SJCRH30 (cell line): ENCODE measurements around the gene FKBP4. TPM values are rescaled to one million over a fixed set of nuclear protein-coding genes. Genes with fewer than 3 reads are reported as not detected.
"Not testable (repeated sequence)": the region's sequence is repeated elsewhere in the genome, so short reads cannot be mapped to it uniquely, and the experiment has no call there.

Experiments used
- DNase-seq, 2 experiments: peaks; one replicate each; pipeline ENCODE4 v3.0.0-alpha.2; 2015 to 2020
- H3K27ac ChIP-seq: fragments of 250-450 bp; sonication (Bioruptor Pico); 2 replicates; pipeline ENCODE4 v1.5.1; 2020; ENCODE audit warnings: mild to moderate bottlenecking, moderate library complexity
- H3K27me3 ChIP-seq: fragments of 250-450 bp; sonication (Bioruptor Pico); 2 replicates; pipeline ENCODE4 v1.5.1; 2020; ENCODE audit warnings: mild to moderate bottlenecking, moderate library complexity
- H3K36me3 ChIP-seq: fragments of 250-450 bp; sonication (Bioruptor Pico); 2 replicates; pipeline ENCODE4 v1.5.1; 2020; ENCODE audit warnings: mild to moderate bottlenecking, moderate library complexity
- H3K4me1 ChIP-seq: fragments of 250-450 bp; sonication (Bioruptor Pico); 2 replicates; pipeline ENCODE4 v1.5.1; 2020; ENCODE audit warnings: mild to moderate bottlenecking, moderate library complexity
- H3K4me3 ChIP-seq: fragments of 250-450 bp; sonication (Bioruptor Pico); 2 replicates; pipeline ENCODE4 v1.5.1; 2020; ENCODE audit warnings: mild to moderate bottlenecking, moderate library complexity
- H3K9me3 ChIP-seq: fragments of 250-450 bp; sonication (Bioruptor Pico); replicated peaks from 2 replicates; pipeline ENCODE4 v1.5.1; 2020; ENCODE audit warnings: mild to moderate bottlenecking, moderate library complexity
- total RNA-seq: library from RNA; depleted of rRNA; stranded (reverse); fragments of >200 nt; shearing (Covaris generic); gene quantifications from 2 replicates; pipeline ENCODE4 v1.2.3, GENCODE V29; 2014

Gene FKBP4
- total RNA-seq, 1 experiment from 2014 or later: 112 TPM

- Histone ChIP-seq H3K27ac (no peak overlapping the region), H3K27me3 (peaks cover 14% of the 10 kb centered on the region), H3K4me3 (no peak overlapping the region), H3K36me3 (no peaks in the 10 kb centered on the region), H3K9me3 (no peaks in the 10 kb centered on the region), H3K4me1 (no peaks in the 10 kb centered on the region)
- DNase-seq: no peak
Measured at GRCh38 chr12:2769866-2770533, 24.8 kb upstream of the FKBP4 start.

- H3K27ac ChIP-seq, H3K4me3 ChIP-seq, H3K36me3 ChIP-seq, H3K4me1 ChIP-seq, DNase-seq, H3K9me3 ChIP-seq: not testable (repeated sequence)
- peaks cover 10% of the 10 kb centered on the region; the same call in 1 of the 2 replicates for H3K27me3 ChIP-seq
Measured at GRCh38 chr12:2770544-2770943, 24.2 kb upstream of the FKBP4 start.

- H3K9me3 ChIP-seq: no peaks in the 10 kb centered on the region
- H3K27me3 ChIP-seq: peaks cover 15% of the 10 kb centered on the region; the same call in 1 of the 2 replicates
- no peaks in the 10 kb centered on the region for H3K36me3 ChIP-seq
- no peak overlapping the region for H3K4me3 ChIP-seq
- H3K27ac ChIP-seq: no peak overlapping the region
- no peak for DNase-seq
- H3K4me1 ChIP-seq: no peaks in the 10 kb centered on the region
Measured at GRCh38 chr12:2772370-2772769, 22.4 kb upstream of the FKBP4 start.

- no peaks in the 10 kb centered on the region for H3K4me1 ChIP-seq
- peaks cover 15% of the 10 kb centered on the region; the same call in 1 of the 2 replicates for H3K27me3 ChIP-seq
- no peak overlapping the region for H3K4me3 ChIP-seq
- no peak for DNase-seq
- no peak overlapping the region for H3K27ac ChIP-seq
- H3K9me3 ChIP-seq: no peaks in the 10 kb centered on the region
- H3K36me3 ChIP-seq: no peaks in the 10 kb centered on the region
Measured at GRCh38 chr12:2773199-2773875, 21.4 kb upstream of the FKBP4 start.

- DNase-seq: no peak
- Histone ChIP-seq H3K4me1 (no peaks in the 10 kb centered on the region), H3K4me3 (no peak overlapping the region), H3K27ac (no peak overlapping the region), H3K36me3 (no peaks in the 10 kb centered on the region), H3K27me3 (peaks cover 18% of the 10 kb centered on the region), H3K9me3 (no peaks in the 10 kb centered on the region)
Measured at GRCh38 chr12:2775431-2775830, 19.3 kb upstream of the FKBP4 start.

GRCh38 chr12:2776129-2776806 is 18.5 kb upstream of the FKBP4 start:
- Histone ChIP-seq H3K4me1 (no peaks in the 10 kb centered on the region), H3K9me3 (no peaks in the 10 kb centered on the region), H3K36me3 (no peaks in the 10 kb centered on the region), H3K27ac (no peak overlapping the region), H3K4me3 (no peak overlapping the region), H3K27me3 (peaks cover 18% of the 10 kb centered on the region)
- DNase-seq: no peak

- Histone ChIP-seq H3K9me3 (0 out of 2 replicates have a peak, but pooled peaks cover 3% of the 10 kb centered on the region), H3K27ac (no peak overlapping the region), H3K4me1 (no peaks in the 10 kb centered on the region), H3K4me3 (no peak overlapping the region), H3K36me3 (no peaks in the 10 kb centered on the region), H3K27me3 (peaks cover 19% of the 10 kb centered on the region)
- no peak for DNase-seq
Measured at GRCh38 chr12:2779281-2779680, 15.5 kb upstream of the FKBP4 start.

- no peak overlapping the region for H3K4me3 ChIP-seq
- 0 out of 2 replicates have a peak, but pooled peaks cover 3% of the 10 kb centered on the region for H3K9me3 ChIP-seq
- peak; percentile 47 to 79 for DNase-seq
- no peak overlapping the region for H3K27ac ChIP-seq
- H3K36me3 ChIP-seq: no peaks in the 10 kb centered on the region
- no peaks in the 10 kb centered on the region for H3K4me1 ChIP-seq
- peaks cover 22% of the 10 kb centered on the region for H3K27me3 ChIP-seq
Measured at GRCh38 chr12:2783936-2784600, 10.7 kb upstream of the FKBP4 start.

GRCh38 chr12:2785017-2785416 is 9.8 kb upstream of the FKBP4 start:
- no peaks in the 10 kb centered on the region for H3K4me1 ChIP-seq
- DNase-seq: no peak
- 0 out of 2 replicates have a peak, but pooled peaks cover 3% of the 10 kb centered on the region for H3K9me3 ChIP-seq
- H3K36me3 ChIP-seq: no peaks in the 10 kb centered on the region
- no peak overlapping the region for H3K27ac ChIP-seq
- no peak overlapping the region for H3K4me3 ChIP-seq
- H3K27me3 ChIP-seq: peaks cover 20% of the 10 kb centered on the region

- Histone ChIP-seq H3K9me3 (no peaks in the 10 kb centered on the region), H3K27me3 (no peaks in the 10 kb centered on the region; the same call in 1 of the 2 replicates), H3K4me1 (no peaks in the 10 kb centered on the region), H3K4me3 (no peak overlapping the region), H3K36me3 (no peaks in the 10 kb centered on the region), H3K27ac (no peak overlapping the region)
- DNase-seq: no peak
Measured at GRCh38 chr12:2791089-2791488, 3.7 kb upstream of the FKBP4 start.

GRCh38 chr12:2792671-2793500 is 1.9 kb upstream of the FKBP4 start:
- Histone ChIP-seq H3K27me3 (no peaks in the 10 kb centered on the region; the same call in 1 of the 2 replicates), H3K27ac (no peak overlapping the region), H3K36me3 (peaks cover 13% of the 10 kb centered on the region; the same call in 1 of the 2 replicates), H3K4me3 (no peak overlapping the region), H3K9me3 (no peaks in the 10 kb centered on the region), H3K4me1 (no peaks in the 10 kb centered on the region)
- DNase-seq: no peak

- H3K4me3 ChIP-seq: no peak overlapping the region
- H3K4me1 ChIP-seq: no peaks in the 10 kb centered on the region
- no peaks in the 10 kb centered on the region for H3K9me3 ChIP-seq
- no peak overlapping the region for H3K27ac ChIP-seq
- peaks cover 20% of the 10 kb centered on the region; the same call in 1 of the 2 replicates for H3K36me3 ChIP-seq
- no peak for DNase-seq
- no peaks in the 10 kb centered on the region; the same call in 1 of the 2 replicates for H3K27me3 ChIP-seq
Measured at GRCh38 chr12:2793561-2793960, 1.2 kb upstream of the FKBP4 start.

- Histone ChIP-seq H3K36me3 (peaks cover 27% of the 10 kb centered on the region), H3K4me3 (peak overlapping the region; percentile 97), H3K27me3 (no peaks in the 10 kb centered on the region), H3K9me3 (no peaks in the 10 kb centered on the region), H3K4me1 (no peaks in the 10 kb centered on the region), H3K27ac (no peak overlapping the region)
- no peak for DNase-seq
Measured at GRCh38 chr12:2794191-2794735, 507 bp upstream of the FKBP4 start.
